ENCODE results near the gene PDCL2.
"Not testable (repeated sequence)": the region's sequence is repeated elsewhere in the genome, so short reads cannot be mapped to it uniquely, and the experiment has no call there.

PDCL2 gene

GRCh38 chr4:55592014-55592413 lies at the start of gene PDCL2:
Gene PDCL2, minus strand, starts transcription at chr4:55592245. Its CDS starts 136 bp downstream, at chr4:55592109.
- DNase-seq (ENCODE audit: low spot score), result no peak

- no peak for DNase-seq (ENCODE audit: low spot score)
Observed at GRCh38 chr4:55637272-55637820, 45.3 kb upstream of the PDCL2 start.

- no peak for DNase-seq (ENCODE audit: low spot score)
Observed at GRCh38 chr4:55636656-55636999, 44.6 kb upstream of the PDCL2 start.

- no peak for DNase-seq (ENCODE audit: low spot score)
Observed at GRCh38 chr4:55635741-55636655, 44.0 kb upstream of the PDCL2 start, which contains the start of gene NMU. Gene NMU, minus strand, starts transcription at chr4:55636298. Its CDS starts 106 bp downstream, at chr4:55636192.

- no peak for DNase-seq (ENCODE audit: low spot score)
Observed at GRCh38 chr4:55635282-55635681, 43.2 kb upstream of the PDCL2 start.

GRCh38 chr4:55634417-55635128 lies 42.5 kb upstream of the PDCL2 start:
- no peak for DNase-seq (ENCODE audit: low spot score)

GRCh38 chr4:55633903-55634302 lies 41.9 kb upstream of the PDCL2 start:
- no peak for DNase-seq (ENCODE audit: low spot score)

GRCh38 chr4:55625835-55626234 lies 33.8 kb upstream of the PDCL2 start:
- DNase-seq (ENCODE audit: low spot score), result no peak

- not testable (repeated sequence) for DNase-seq (ENCODE audit: low spot score)
Observed at GRCh38 chr4:55624063-55624462, 32.0 kb upstream of the PDCL2 start.

- DNase-seq (ENCODE audit: low spot score), result no peak
Observed at GRCh38 chr4:55618546-55619143, 26.6 kb upstream of the PDCL2 start.

GRCh38 chr4:55617587-55618197 lies 25.6 kb upstream of the PDCL2 start:
- DNase-seq (ENCODE audit: low spot score), result no peak

- no peak for DNase-seq (ENCODE audit: low spot score)
Observed at GRCh38 chr4:55615008-55615407, 23.0 kb upstream of the PDCL2 start.

- no peak for DNase-seq (ENCODE audit: low spot score)
Observed at GRCh38 chr4:55613621-55614020, 21.6 kb upstream of the PDCL2 start.

- no peak for DNase-seq (ENCODE audit: low spot score)
Observed at GRCh38 chr4:55612341-55612740, 20.3 kb upstream of the PDCL2 start.

GRCh38 chr4:55611358-55612059 lies 19.5 kb upstream of the PDCL2 start:
- DNase-seq (ENCODE audit: low spot score), result no peak

GRCh38 chr4:55610381-55610780 lies 18.3 kb upstream of the PDCL2 start:
- no peak for DNase-seq (ENCODE audit: low spot score)

- DNase-seq (ENCODE audit: low spot score), result peak; percentile 3
Observed at GRCh38 chr4:55609393-55609866, 17.4 kb upstream of the PDCL2 start.

GRCh38 chr4:55608591-55608990 lies 16.5 kb upstream of the PDCL2 start:
- no peak for DNase-seq (ENCODE audit: low spot score)

- DNase-seq (ENCODE audit: low spot score), result no peak
Observed at GRCh38 chr4:55604996-55605395, 13.0 kb upstream of the PDCL2 start.

- DNase-seq (ENCODE audit: low spot score), result no peak
Observed at GRCh38 chr4:55600640-55601039, 8.6 kb upstream of the PDCL2 start.

- DNase-seq (ENCODE audit: low spot score), result no peak
Observed at GRCh38 chr4:55598641-55599040, 6.6 kb upstream of the PDCL2 start.
